Suppressor macrophage treated with lipopolysaccharide for 1 hour (primary cell): ENCODE measurements around the gene PLD1.
"Not testable (repeated sequence)": the region's sequence is repeated elsewhere in the genome, so short reads cannot be mapped to it uniquely, and the experiment has no call there.

Source experiments
- DNase-seq, 3 donors: peaks; one replicate each; pipeline ENCODE4 v3.0.0-alpha.2; 2020 to 2022

PLD1 gene

GRCh38 chr3:171598990-171599389 is 211.3 kb downstream of the PLD1 start:
- no peak for DNase-seq

GRCh38 chr3:171592786-171593185 is 217.5 kb downstream of the PLD1 start:
- DNase-seq: peak; percentile 8 to 26 (median 18)

DNA sequence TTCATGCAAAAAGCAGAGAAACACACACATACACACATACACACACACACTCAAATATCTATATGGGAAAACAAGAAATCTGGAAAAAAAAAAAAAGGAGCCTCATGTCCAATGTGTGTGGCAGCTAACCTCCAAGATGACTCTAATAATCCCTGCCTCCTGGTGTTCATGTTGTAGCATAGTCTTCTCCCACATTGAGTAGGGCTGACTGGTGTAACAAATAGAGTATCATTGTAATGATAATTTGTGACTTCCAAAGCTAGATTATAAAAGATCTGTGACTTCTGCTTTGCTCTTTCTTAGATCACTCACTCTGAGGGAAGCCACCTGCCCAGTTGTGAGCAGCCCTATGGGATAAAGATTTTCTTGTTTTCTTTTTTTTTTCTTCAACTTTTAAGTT is 219.2 kb downstream of the PLD1 start:
- no peak for DNase-seq

DNA sequence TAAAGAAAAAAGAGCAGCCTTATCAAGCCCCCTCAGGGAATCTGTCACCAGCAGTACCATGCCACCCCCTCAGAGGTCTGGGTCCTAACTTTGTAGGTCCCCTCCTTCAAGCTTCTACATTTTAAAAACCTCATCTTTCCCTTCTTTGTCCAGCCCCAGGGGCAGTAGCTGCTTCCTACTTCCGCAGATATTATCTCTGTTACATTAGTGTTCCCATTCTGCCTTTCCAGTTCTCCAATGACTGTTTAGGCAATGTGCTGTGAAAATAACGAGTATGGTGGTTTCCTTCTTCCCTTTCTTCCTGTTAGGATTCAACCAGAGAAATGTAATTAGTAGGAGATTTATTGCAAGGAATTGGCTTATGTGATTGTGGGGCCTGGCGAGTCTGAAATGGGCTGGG is 224.0 kb downstream of the PLD1 start:
- no peak for DNase-seq

- no peak for DNase-seq
Measured at GRCh38 chr3:171585039-171585438, 225.2 kb downstream of the PLD1 start.

DNA sequence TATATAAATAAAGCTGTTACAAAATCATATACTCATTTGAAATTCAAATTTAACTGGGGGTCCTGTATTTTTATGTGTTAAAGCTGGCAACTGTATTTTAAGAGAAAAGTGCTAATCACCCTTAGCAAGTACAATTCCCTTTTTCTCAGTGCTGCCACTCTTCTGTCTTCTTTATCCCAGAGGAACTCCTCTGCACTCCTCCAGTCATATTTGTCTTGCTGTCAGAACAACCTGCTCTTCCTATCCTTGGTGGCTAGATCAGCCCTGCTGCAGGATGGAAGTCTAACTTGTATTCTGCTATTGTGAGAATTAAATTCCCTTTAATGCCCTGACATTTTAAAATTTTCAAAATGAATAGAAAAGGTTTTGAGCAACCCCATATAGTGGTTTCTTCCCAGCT is 226.2 kb downstream of the PLD1 start:
- no peak for DNase-seq

- DNase-seq: no peak
Measured at GRCh38 chr3:171574556-171575240, 235.6 kb downstream of the PLD1 start.

DNA sequence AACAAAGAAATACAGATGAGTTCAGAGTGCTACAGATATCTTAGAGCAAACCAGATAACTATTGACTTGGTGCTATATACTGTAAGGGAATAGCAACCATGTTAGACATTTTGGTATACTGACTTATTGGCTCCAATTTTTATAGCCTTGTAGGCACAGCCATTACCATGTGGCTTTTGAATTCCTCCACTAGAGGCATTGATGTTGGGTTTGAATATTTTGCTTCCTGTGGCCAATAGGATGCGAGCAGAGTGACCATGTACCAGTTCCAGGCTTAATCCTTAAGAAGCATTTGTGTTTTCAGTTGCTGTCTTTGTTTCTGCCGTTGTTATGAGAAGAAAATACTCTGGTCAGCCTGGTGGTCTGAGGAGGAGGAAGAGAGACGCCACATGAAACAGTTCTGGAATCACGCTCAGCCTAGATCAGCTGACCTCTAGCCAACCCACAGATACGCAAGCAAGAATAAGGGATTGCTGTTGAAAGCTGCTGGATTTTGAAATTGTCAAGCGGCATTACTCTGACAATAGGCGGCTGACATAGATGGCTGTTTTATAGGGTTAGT is 240.6 kb downstream of the PLD1 start:
- DNase-seq: no peak

DNA sequence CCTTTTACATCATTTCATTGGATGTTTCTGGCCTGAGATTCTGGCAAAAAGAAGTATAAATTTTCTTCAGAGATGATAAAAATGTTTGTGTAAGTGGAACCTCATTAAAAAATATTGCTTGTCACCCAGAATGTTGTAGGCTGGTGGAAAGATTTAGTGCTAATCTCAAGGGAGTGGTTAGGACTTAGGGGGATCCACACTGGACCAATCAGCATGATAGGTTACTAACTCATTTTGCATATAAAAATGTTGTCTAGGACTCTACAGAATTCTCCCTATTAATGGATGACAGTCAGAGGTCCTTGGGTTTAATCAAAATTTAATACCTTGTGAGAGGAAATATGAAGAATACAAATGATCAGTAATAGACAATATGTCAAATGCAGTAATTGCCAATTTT is 241.5 kb downstream of the PLD1 start:
- no peak for DNase-seq

DNA sequence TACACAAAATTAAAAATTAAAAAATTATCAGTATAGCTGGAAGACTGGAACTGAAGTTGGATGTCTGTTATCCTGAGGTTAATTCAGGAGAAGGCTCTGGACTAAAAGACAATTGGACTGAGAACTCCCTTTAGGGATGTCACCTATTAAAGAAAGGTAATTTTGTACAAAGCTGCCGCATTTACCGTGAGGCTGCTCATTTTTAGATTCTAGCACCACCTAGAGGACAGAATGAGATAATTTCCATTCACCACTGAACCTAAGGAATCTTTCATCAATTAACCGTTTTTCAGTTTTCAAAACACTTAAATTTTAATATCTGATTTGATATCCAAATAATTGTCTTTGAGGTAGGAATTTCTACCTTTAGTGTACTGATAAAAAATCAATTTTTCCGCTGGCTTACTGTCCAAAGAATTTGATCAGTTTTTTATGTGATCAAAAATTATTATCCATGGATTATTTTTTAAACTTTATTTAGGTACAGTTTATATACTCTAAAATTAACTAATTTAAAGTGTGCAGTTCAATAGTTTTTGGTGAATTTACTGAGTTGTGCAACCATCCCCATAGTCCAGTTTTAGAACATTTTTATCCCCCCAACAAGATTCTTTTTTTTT is 243.4 kb downstream of the PLD1 start:
- peak; percentile 65 to 86 (median 73) for DNase-seq

DNA sequence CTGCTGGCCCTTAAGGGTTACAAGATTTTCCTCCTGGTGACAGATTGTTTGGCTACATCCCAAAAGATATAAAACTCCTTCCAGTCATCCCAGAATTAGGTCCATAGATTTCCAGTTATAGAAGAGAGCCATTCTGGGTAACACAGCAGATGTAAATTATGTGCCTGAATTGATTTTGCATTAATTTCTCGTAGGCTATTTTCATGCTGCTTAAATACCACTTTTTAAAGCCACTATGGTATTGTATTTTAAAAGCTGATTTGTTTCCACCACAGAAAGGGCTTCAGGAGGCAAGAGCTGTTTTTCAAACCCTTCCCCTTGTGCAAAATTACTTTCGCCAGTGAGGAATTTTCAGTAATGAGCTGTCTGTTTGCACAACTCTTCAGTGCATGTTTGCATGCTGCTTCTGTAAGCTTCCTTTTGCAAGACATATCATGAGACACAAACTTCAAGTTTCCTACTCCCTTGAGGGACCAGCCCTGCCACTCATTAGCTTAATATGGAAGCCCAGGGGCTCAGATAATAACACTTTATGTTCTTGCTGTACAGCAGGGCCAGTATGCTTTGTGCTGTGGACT is 244.7 kb downstream of the PLD1 start:
- peak; percentile 84 to 96 (median 94) for DNase-seq

- DNase-seq: peak; percentile 92 to 98 (median 97)
Measured at GRCh38 chr3:171564748-171565480, 245.4 kb downstream of the PLD1 start.

- no peak for DNase-seq
Measured at GRCh38 chr3:171563298-171563697, 247.0 kb downstream of the PLD1 start.

GRCh38 chr3:171562459-171562858 is 247.8 kb downstream of the PLD1 start:
- not testable (repeated sequence) for DNase-seq

GRCh38 chr3:171561596-171562323 is 248.5 kb downstream of the PLD1 start:
- DNase-seq: peak; percentile 37 to 44 (median 42)

DNA sequence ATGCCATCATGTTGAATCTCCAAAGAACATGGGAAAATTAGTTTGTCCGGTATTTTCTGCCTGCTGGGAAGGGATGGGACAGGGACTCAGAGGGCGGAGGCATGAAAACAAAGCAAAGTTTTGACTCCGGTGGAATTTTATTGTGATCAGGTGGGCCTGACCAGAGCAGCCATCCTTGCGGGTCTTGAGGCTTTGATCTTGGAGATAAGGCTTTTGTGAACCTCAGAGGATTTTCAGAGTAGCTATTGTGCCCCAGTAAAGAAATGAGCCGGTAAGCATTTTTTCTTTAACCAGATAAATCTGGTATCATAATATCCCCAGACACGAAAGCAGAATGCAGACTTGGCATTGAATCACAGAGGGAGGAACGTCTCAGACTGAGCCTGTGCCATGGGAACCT is 250.7 kb downstream of the PLD1 start:
- DNase-seq: no peak

- DNase-seq: no peak
Measured at GRCh38 chr3:171558188-171558696, 252.0 kb downstream of the PLD1 start.

GRCh38 chr3:171557173-171557572 is 253.1 kb downstream of the PLD1 start:
- no peak for DNase-seq

DNA sequence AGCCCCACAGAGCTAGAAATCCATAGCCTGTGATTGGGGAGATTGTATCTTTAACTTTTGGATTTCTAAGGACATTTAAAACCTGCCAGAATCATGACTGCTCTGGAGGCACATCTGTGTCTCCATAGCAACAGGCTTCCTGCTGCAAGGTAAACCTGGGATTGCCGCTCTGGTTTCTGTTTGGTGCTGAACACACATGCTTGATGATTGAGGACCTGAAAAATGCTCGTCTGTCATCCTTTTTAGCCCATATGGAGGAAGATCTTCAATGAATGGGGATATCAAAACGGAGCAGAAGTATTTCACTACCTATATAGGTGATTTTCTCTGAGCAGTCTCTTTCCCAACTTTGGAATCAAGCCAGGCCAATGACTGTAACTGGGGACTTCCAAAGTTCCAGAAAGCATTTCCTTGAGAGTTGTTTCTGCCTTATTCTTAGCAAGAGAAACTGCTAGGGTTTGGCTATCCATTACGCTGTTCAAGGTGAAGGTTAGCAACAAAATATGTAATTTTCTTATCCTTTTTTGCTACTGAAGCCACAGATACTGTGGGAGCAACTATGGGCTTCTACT is 253.6 kb downstream of the PLD1 start:
- peak in 1 of 3 donors; percentile 28 for DNase-seq

GRCh38 chr3:171556148-171556547 is 254.1 kb downstream of the PLD1 start:
- DNase-seq: no peak

GRCh38 chr3:171553086-171553485 is 257.2 kb downstream of the PLD1 start:
- peak; percentile 72 to 88 (median 88) for DNase-seq

DNA sequence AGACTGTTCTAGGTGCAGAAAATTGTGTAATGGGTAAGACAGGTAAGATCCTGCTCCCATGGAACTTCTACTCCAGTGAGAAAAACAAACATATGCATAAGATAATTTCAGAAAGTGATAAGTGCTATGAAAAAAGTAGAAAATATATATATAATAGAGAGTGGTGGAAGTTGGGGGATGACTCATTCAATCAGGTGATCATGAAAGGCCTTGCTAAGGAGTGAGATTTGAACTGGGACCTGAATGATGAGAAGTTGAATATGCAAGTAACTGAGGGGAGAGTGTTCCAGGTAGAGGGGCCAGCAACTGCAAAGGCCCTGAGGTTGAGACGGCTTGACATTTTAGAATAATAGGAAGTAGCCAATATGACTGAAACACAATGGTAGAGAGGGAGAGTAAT is 257.8 kb downstream of the PLD1 start:
- DNase-seq: peak; percentile 28 to 41 (median 33)
